Transverse colon (tissue), 3 donors: ENCODE measurements around the gene SPON2.

ENCODE experiments used
- CTCF ChIP-seq, 5 experiments: fragments of 200-600 bp in 3 of 5; fragments of 450-650 bp in 2 of 5; sonication (generic) in 3 of 5; IDR thresholded peaks; 1 replicate in 2 of 5; 2 replicates in 3 of 5; pipeline ENCODE4 v1.5.1; 2016 to 2017; ENCODE audit warnings: antibody characterized with exemption in 5 of 5, inconsistent platforms in 3 of 5, mild to moderate bottlenecking in 2 of 5, moderate library complexity in 1 of 5
- EP300 ChIP-seq: sonication (generic); formaldehyde crosslinking; IDR thresholded peaks from one replicate; pipeline ENCODE4 v1.6.1; 2017; ENCODE audit warnings: antibody characterized with exemption, low read depth

- TF ChIP-seq CTCF (IDR thresholded peaks at IDR 0.05) (no peak), EP300 (no peak)
These were observed 17.7 kb downstream of the SPON2 start for GRCh38 chr4:1154523-1155182.
